ENCODE results near the gene LGR5. TPM values are rescaled to one million over a fixed set of nuclear protein-coding genes. Genes with fewer than 3 reads are reported as not detected.

LGR5 gene
- total RNA-seq, 1 donor from 2014 or later: 13.8 TPM

DNA sequence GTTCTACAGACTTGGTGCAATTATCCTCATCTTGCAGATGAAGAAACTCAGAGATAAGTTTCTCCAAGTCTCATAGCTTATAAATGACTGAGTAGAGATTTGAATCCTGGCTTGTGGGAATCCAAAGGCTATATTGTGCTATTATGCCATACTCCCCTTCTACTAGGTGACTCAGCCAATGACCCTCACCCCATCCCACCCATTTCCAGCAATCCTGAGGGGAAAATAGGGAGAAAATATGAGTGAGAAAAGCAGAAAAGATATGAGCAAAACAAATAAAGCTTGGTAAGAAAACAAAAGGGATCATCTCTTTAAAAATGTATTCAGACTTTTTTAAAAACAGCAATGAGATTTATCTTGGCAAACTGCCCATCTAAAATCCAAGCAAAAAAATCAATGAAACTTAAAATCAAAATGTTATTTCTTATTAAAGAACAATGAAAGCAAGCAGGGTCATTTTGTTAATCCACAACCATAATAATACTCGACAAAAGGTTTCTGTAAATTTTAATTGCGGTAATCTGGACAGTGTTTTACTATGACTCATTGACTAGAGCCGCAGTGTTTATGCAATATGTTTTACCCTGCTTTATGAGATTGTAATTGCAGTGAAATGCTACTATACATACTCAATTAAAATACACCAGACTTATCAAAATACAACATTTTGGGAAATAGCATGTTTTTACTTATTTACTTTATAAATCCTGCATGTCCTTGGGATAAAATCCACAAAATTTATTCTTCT, 13.1 kb upstream of the LGR5 start:
- Mint-ChIP-seq H3K36me3 (ENCODE audit: low read depth) (no peaks in the 10 kb centered on the region), H3K9me3 (ENCODE audit: low read depth) (no peaks in the 10 kb centered on the region), H3K4me1 (ENCODE audit: low read depth) (peaks cover 34% of the 10 kb centered on the region), H3K27ac (ENCODE audit: unreplicated experiment) (peak overlapping the region; percentile 79), H3K4me3 (ENCODE audit: unreplicated experiment) (no peak overlapping the region), H3K27me3 (ENCODE audit: low read depth) (no peaks in the 10 kb centered on the region)
- TF ChIP-seq, protein P1, sequence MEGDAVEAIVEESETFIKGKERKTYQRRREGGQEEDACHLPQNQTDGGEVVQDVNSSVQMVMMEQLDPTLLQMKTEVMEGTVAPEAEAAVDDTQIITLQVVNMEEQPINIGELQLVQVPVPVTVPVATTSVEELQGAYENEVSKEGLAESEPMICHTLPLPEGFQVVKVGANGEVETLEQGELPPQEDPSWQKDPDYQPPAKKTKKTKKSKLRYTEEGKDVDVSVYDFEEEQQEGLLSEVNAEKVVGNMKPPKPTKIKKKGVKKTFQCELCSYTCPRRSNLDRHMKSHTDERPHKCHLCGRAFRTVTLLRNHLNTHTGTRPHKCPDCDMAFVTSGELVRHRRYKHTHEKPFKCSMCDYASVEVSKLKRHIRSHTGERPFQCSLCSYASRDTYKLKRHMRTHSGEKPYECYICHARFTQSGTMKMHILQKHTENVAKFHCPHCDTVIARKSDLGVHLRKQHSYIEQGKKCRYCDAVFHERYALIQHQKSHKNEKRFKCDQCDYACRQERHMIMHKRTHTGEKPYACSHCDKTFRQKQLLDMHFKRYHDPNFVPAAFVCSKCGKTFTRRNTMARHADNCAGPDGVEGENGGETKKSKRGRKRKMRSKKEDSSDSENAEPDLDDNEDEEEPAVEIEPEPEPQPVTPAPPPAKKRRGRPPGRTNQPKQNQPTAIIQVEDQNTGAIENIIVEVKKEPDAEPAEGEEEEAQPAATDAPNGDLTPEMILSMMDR (IDR thresholded peaks at IDR 0.05): no peak
- DNase-seq (ENCODE audit: low spot score): no peak

DNA sequence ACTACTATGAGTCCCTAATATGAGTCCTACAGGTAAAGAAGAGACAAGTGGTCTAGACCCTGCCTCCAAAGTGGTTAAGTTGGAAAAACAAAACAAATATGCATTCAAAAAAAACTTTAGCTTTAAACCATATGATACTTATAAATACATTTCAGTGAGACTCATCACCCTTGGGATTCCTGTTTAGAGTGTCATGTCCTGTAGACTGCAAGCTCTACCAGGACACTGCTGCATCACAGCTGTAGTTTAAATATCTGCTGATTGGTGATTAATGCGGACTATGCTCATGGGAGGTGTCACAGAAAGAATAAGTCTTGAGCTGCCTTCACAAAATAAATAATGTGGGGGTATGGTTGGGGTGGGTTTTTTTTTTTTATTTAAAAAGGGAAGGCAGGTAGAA, 8.8 kb upstream of the LGR5 start:
- H3K36me3 Mint-ChIP-seq (ENCODE audit: low read depth): no peaks in the 10 kb centered on the region
- H3K9me3 Mint-ChIP-seq (ENCODE audit: low read depth): peaks cover 12% of the 10 kb centered on the region
- TF ChIP-seq, protein P1 (IDR thresholded peaks at IDR 0.05): no peak
- H3K4me3 Mint-ChIP-seq (ENCODE audit: unreplicated experiment): no peak overlapping the region
- peaks cover 22% of the 10 kb centered on the region for H3K4me1 Mint-ChIP-seq (ENCODE audit: low read depth)
- no peak overlapping the region for H3K27ac Mint-ChIP-seq (ENCODE audit: unreplicated experiment)
- no peaks in the 10 kb centered on the region for H3K27me3 Mint-ChIP-seq (ENCODE audit: low read depth)
- DNase-seq (ENCODE audit: low spot score): no peak

DNA sequence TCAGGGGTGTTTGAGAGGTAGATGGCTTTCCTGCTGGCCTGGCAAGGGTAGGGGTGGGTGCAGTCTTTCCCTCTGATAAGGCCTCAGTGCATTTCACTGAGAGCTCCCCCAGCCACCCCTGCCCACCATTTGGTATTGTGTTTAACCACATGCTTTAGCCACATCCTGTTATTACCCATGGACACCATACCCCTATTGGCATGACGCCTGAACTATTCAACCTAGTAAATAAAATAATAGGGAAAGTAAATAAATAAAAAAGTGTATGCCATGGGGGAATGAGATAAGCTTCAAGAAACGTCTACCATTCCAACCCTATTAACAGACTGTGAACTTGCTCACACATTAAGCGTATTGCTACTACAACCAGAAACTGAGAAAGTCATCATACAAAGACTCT, 7.6 kb upstream of the LGR5 start:
- H3K27me3 Mint-ChIP-seq (ENCODE audit: low read depth): no peaks in the 10 kb centered on the region

DNA sequence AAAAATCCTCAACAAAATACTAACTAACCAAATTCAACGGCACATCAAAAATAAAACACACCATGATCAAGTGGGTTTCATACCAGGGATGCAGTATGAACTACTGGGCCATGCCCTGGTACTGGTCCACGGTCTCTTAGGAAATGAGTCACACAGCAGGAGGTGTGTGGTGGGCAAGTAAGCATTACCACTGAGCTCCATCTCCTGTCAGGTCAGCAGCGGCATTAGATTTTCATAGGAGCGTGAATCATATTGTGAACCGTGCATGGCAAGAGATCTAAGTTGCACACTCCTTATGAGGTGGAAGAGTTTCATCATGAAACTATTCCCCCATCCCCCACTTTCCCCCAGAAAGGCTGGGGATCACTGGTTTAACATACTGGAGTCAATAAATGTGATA, 6.7 kb upstream of the LGR5 start:
- peaks cover 6% of the 10 kb centered on the region for H3K4me1 Mint-ChIP-seq (ENCODE audit: low read depth)
- H3K27ac Mint-ChIP-seq (ENCODE audit: unreplicated experiment): no peak overlapping the region
- no peak overlapping the region for H3K4me3 Mint-ChIP-seq (ENCODE audit: unreplicated experiment)
- H3K9me3 Mint-ChIP-seq (ENCODE audit: low read depth): peaks cover 19% of the 10 kb centered on the region
- no peak for DNase-seq (ENCODE audit: low spot score)
- TF ChIP-seq, protein P1 (IDR thresholded peaks at IDR 0.05): no peak
- peaks cover 2% of the 10 kb centered on the region for H3K36me3 Mint-ChIP-seq (ENCODE audit: low read depth)
- no peaks in the 10 kb centered on the region for H3K27me3 Mint-ChIP-seq (ENCODE audit: low read depth)

More for the DNA sequence above, 7.6 kb upstream of the LGR5 start:
- no peak for DNase-seq (ENCODE audit: low spot score)
- Mint-ChIP-seq H3K9me3 (ENCODE audit: low read depth) (peaks cover 18% of the 10 kb centered on the region), H3K4me3 (ENCODE audit: unreplicated experiment) (no peak overlapping the region), H3K27ac (ENCODE audit: unreplicated experiment) (no peak overlapping the region), H3K4me1 (ENCODE audit: low read depth) (peaks cover 9% of the 10 kb centered on the region), H3K36me3 (ENCODE audit: low read depth) (peaks cover 2% of the 10 kb centered on the region)
- TF ChIP-seq, protein P1 (IDR thresholded peaks at IDR 0.05): no peak

DNA sequence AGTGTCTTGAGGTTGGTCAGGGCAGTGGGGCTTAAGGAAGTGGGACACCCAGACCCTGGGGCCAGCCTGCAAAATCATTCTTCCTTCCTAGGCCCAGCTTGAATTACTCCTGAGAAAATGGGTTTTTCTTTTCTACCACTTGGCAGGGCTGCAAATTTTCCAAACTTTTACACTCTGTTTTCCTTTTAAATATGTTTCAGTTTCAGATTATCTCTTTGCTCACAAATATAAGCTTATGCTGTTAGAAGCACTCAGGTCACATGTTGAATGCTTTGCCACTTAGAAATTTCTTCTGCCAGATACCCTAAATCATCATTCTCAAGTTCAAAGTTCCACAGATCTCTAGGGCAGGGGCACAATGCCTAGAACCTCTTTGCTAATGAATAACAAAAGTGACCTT, 2.9 kb upstream of the LGR5 start:
- TF ChIP-seq, protein P1 (IDR thresholded peaks at IDR 0.05): no peak
- no peak for DNase-seq (ENCODE audit: low spot score)
- no peak overlapping the region for H3K4me3 Mint-ChIP-seq (ENCODE audit: unreplicated experiment)
- peaks cover 7% of the 10 kb centered on the region for H3K27me3 Mint-ChIP-seq (ENCODE audit: low read depth)
- peaks cover 19% of the 10 kb centered on the region for H3K9me3 Mint-ChIP-seq (ENCODE audit: low read depth)
- H3K36me3 Mint-ChIP-seq (ENCODE audit: low read depth): peaks cover 2% of the 10 kb centered on the region
- no peak overlapping the region for H3K27ac Mint-ChIP-seq (ENCODE audit: unreplicated experiment)
- H3K4me1 Mint-ChIP-seq (ENCODE audit: low read depth): peaks cover 27% of the 10 kb centered on the region
